GM12878 (cell line): ENCODE results near the gene ATP1A1. TPM values are rescaled to one million over a fixed set of nuclear protein-coding genes. Genes with fewer than 3 reads are reported as not detected.

Experiments
- ATAC-seq: fragments of 200-7000 bp; cut with Tn5 transposase; 3 replicates; pipeline ENCODE4 v1.9.1; 2020; ENCODE audit warnings: mild to moderate bottlenecking, moderate library complexity
- BruUV-seq: library from RNA; stranded (reverse); fragments of 400-500 nt; replicated peaks from 2 replicates; lab custom pipeline; 2021; lab: Mats Ljungman, UMichigan
- CTCF ChIA-PET: fragments of 300-600 bp; sonication (Branson Sonifier 250); formaldehyde crosslinking; extraction: SDS; loops from one replicate; lab custom pipeline; 2021; ENCODE audit warnings: inconsistent platforms; lab: Yijun Ruan, JAX
- POLR2A ChIA-PET: fragments of 350-600 bp; formaldehyde crosslinking; extraction: SDS; loops from one replicate; lab custom pipeline; 2021; ENCODE audit warnings: inconsistent platforms; lab: Charles Lee
- RAD21 ChIA-PET: fragments of 300-600 bp; sonication (Branson Sonifier 250); formaldehyde crosslinking; loops from one replicate; lab custom pipeline; 2023; ENCODE audit warnings: antibody characterized with exemption; ENCODE audit not compliant: unreplicated experiment; lab: Charles Lee
- SMC1A ChIA-PET: fragments of 300-600 bp; sonication (Branson Sonifier 250); formaldehyde crosslinking; loops from one replicate; lab custom pipeline; 2023; ENCODE audit not compliant: unreplicated experiment, uncharacterized antibody; lab: Charles Lee
- DNase-seq: peaks from one replicate; pipeline ENCODE4 v3.0.0-alpha.2; 2011; ENCODE audit warnings: low read depth, low spot score
- FAIRE-seq: peaks from 3 replicates; lab custom pipeline; 2011; peaks lifted over from hg19 to GRCh38; lab: Jason Lieb, UNC
- H2AFZ ChIP-seq: 2 replicates; pipeline ENCODE4 v1.6.0; 2011; ENCODE audit warnings: low read depth, low read length, control low read depth; ENCODE audit not compliant: control insufficient read depth
- H3K27ac ChIP-seq: 2 replicates; pipeline ENCODE4 v1.5.1; 2011; ENCODE audit warnings: control low read depth; ENCODE audit not compliant: control insufficient read depth, insufficient read depth
- H3K27me3 ChIP-seq, 2 experiments: replicated peaks in 1 of 2; 2 replicates each; pipeline versions ENCODE4 v1.6.0 to v1.6.1; 2011; ENCODE audit warnings: low read length in 1 of 2; ENCODE audit not compliant: control insufficient read depth in 2 of 2, insufficient read depth in 2 of 2
- H3K36me3 ChIP-seq, 2 experiments: 2 replicates each; pipeline ENCODE4 v1.5.1; 2011; ENCODE audit warnings: low read length in 1 of 2; ENCODE audit not compliant: control insufficient read depth in 2 of 2, insufficient read depth in 2 of 2
- H3K4me1 ChIP-seq: 2 replicates; pipeline ENCODE4 v1.6.1; 2011; ENCODE audit warnings: mild to moderate bottlenecking, low read length, moderate library complexity, mixed read lengths; ENCODE audit not compliant: control insufficient read depth, insufficient read depth
- H3K4me2 ChIP-seq: 2 replicates; pipeline ENCODE4 v1.6.0; 2011; ENCODE audit warnings: control low read depth; ENCODE audit not compliant: control insufficient read depth, insufficient read depth
- H3K4me3 ChIP-seq: fragments of 200-600 bp; sonication (generic); 2 replicates; pipeline ENCODE4 v1.5.1; 2016
- H3K79me2 ChIP-seq: 2 replicates; pipeline ENCODE4 v1.6.0; 2011; ENCODE audit warnings: low read length; ENCODE audit not compliant: control insufficient read depth, insufficient read depth
- H3K9ac ChIP-seq: 2 replicates; pipeline ENCODE4 v1.8.0; 2011; ENCODE audit warnings: low read length, control low read depth, mixed read lengths; ENCODE audit not compliant: control insufficient read depth, insufficient read depth
- H3K9me3 ChIP-seq: replicated peaks from 3 replicates; pipeline ENCODE4 v1.5.1; 2011; ENCODE audit warnings: mild to moderate bottlenecking, low read length; ENCODE audit not compliant: control insufficient read depth, insufficient read depth
- H4K20me1 ChIP-seq: 2 replicates; pipeline ENCODE4 v1.6.0; 2011; ENCODE audit not compliant: control insufficient read depth, insufficient read depth
- CEBPB ChIP-seq, 2 experiments: fragments of 150-350 bp in 1 of 2; IDR thresholded peaks; 2 replicates each; pipeline ENCODE4 v1.6.1; 2012 to 2014; ENCODE audit warnings: low read depth in 2 of 2, low read length in 2 of 2, borderline replicate concordance in 1 of 2, inconsistent platforms in 1 of 2
- CREM ChIP-seq: IDR thresholded peaks from 2 replicates; pipeline ENCODE4 v1.6.1; 2014; ENCODE audit warnings: antibody characterized with exemption, low read depth
- GABPA ChIP-seq: IDR thresholded peaks from 2 replicates; pipeline ENCODE4 v1.6.1; 2014; ENCODE audit warnings: antibody characterized with exemption, low read depth, mild to moderate bottlenecking, inconsistent platforms
- HDAC2 ChIP-seq: fragments of 200-600 bp; sonication (generic); IDR thresholded peaks from 2 replicates; pipeline ENCODE4 v1.6.1; 2017
- NBN ChIP-seq: fragments of 450-650 bp; IDR thresholded peaks from 2 replicates; pipeline ENCODE4 v1.6.1; 2016
- RUNX3 ChIP-seq: IDR thresholded peaks from 2 replicates; pipeline ENCODE4 v1.6.1; 2012; ENCODE audit warnings: low read length, inconsistent platforms
- SMAD1 ChIP-seq: fragments of 450-650 bp; IDR thresholded peaks from 2 replicates; pipeline ENCODE4 v1.6.1; 2018; ENCODE audit warnings: mild to moderate bottlenecking, low read depth; ENCODE audit not compliant: partially characterized antibody
- TAF1 ChIP-seq: IDR thresholded peaks from 2 replicates; pipeline ENCODE4 v1.6.1; 2011; ENCODE audit warnings: mild to moderate bottlenecking, low read depth, low read length, borderline replicate concordance
- WGBS: methylation state at CpG from one replicate; pipeline ENCODE4 v1.1.6; 2016; ENCODE audit warnings: low lambda C conversion rate; ENCODE audit not compliant: insufficient replicate concordance, insufficient coverage; ENCODE audit errors: missing lambda C conversion rate; 5-methylcytosine and 5-hydroxymethylcytosine counted together
- in situ Hi-C: fragments of 300-500 bp; cut with MboI; formaldehyde crosslinking; loops from 9 replicates; pipeline ENCODE4 v1.14.3; 2018; ENCODE audit warnings: mixed read lengths
- intact Hi-C: fragments of 100-400 bp; cut with micrococcal nuclease; formaldehyde crosslinking; loops from one replicate; pipeline ENCODE4 v1.14.2; 2022; ENCODE audit not compliant: unreplicated experiment
- polyA plus RNA-seq, 11 experiments: library from polyadenylated mRNA; depleted of rRNA in 4 of 11; unstranded in 6 of 11; stranded (reverse) in 5 of 11; fragments of >200 nt; fragmentation: Nextera tagmentation in 4 of 11; fragmentation: Illumina TruSeq in 1 of 11; extraction: Ambion mirVana in 4 of 11; extraction: Trizol in 1 of 11; gene quantifications; 1 replicate in 1 of 11; 2 replicates in 10 of 11; pipeline versions ENCODE4 v1.2.1 to v1.2.3, GENCODE V29; 2011 to 2016; ENCODE audit warnings: inconsistent platforms in 2 of 11, missing spikeins in 2 of 11, low read depth in 1 of 11
- total RNA-seq, 4 experiments: library from RNA; depleted of rRNA in 3 of 4; stranded (reverse); fragments of >200 nt in 3 of 4; fragmentation: Illumina TruSeq in 1 of 4; extraction: Trizol in 1 of 4; gene quantifications; 2 replicates each; pipeline versions ENCODE4 v1.2.1 to v1.2.3, GENCODE V29; 2013 to 2021
- TF ChIP-seq, protein P1 (sequence below): fragments of 450-650 bp; IDR thresholded peaks from 2 replicates; pipeline ENCODE4 v1.6.1; 2014; ENCODE audit warnings: mild to moderate bottlenecking
- TF ChIP-seq, protein P2 (sequence below): fragments of 450-650 bp; IDR thresholded peaks from 2 replicates; pipeline ENCODE4 v1.6.1; 2017; ENCODE audit warnings: mild to moderate bottlenecking

Gene ATP1A1
- total and polyA plus RNA-seq, 10 of the 15 experiments (the other 5 are each of a cell fraction or from before 2014, with no cell fraction given), result 113 to 566 (median 313) TPM

DNA sequence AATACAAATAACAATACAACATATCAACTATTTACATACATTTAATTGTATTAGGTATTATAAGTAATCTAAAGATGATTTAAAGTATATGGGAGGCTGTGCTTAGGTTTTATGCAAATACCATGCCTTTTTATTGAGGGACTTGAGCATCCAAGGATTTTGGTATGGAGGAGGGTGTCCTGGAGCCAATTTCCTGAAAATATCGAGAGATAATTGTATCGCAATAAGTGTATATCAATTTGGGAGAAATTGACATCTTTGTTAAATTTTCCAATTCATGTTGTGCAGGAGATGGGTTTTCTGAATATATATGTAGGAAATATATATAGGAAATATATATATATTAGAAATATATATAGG lies 63.5 kb downstream of the ATP1A1 start (continued):
- TF ChIP-seq, protein P1, sequence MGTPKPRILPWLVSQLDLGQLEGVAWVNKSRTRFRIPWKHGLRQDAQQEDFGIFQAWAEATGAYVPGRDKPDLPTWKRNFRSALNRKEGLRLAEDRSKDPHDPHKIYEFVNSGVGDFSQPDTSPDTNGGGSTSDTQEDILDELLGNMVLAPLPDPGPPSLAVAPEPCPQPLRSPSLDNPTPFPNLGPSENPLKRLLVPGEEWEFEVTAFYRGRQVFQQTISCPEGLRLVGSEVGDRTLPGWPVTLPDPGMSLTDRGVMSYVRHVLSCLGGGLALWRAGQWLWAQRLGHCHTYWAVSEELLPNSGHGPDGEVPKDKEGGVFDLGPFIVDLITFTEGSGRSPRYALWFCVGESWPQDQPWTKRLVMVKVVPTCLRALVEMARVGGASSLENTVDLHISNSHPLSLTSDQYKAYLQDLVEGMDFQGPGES, result no peak

DNA sequence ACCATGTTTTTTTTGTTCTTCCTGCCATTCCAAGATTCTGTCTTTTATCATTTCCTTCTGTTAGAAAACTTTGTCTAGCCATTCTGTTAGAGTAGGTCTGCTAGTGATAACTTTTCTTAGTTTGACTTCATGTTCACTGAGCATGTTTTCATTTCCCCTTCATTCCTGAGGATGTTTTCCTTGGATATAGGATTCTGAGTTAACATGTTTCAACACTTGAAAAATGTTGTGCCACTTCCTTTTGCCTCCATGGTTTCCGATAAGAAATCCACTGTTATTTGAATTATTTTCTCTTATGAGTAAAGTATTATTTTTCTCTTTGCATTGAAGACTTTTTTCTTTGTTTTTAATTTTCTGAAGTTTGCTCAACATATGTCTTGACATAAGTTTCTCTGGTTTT lies 66.7 kb downstream of the ATP1A1 start:
- ChIA-PET POLR2A (no interaction called here), RAD21 (no interaction called here), SMC1A (no interaction called here), CTCF (no interaction called here)
- FAIRE-seq (no peak), DNase-seq (no peak), ATAC-seq (no peak)
- no peak overlapping the region for H3K27ac ChIP-seq
- no peak overlapping the region for H2AFZ ChIP-seq
- no peak overlapping the region for H3K4me3 ChIP-seq
- H3K36me3 ChIP-seq, result no peaks in the 10 kb centered on the region
- no peak overlapping the region for H3K9ac ChIP-seq
- intact Hi-C loops, result no loop called here
- TF ChIP-seq TAF1 (no peak), NBN (no peak), HDAC2 (no peak), GABPA (no peak)
- no peak overlapping the region for H3K4me2 ChIP-seq
- H3K4me1 ChIP-seq, result no peaks in the 10 kb centered on the region
- no TSS peak for BruUV-seq
- no peaks in the 10 kb centered on the region for H3K9me3 ChIP-seq
- in situ Hi-C loops, result no loop called here
- no peaks in the 10 kb centered on the region for H3K79me2 ChIP-seq
- H4K20me1 ChIP-seq, result no peaks in the 10 kb centered on the region
- H3K27me3 ChIP-seq, result no peaks in the 10 kb centered on the region
- WGBS, result 100% methylated on average over 1 of the region's 1 CpG

DNA sequence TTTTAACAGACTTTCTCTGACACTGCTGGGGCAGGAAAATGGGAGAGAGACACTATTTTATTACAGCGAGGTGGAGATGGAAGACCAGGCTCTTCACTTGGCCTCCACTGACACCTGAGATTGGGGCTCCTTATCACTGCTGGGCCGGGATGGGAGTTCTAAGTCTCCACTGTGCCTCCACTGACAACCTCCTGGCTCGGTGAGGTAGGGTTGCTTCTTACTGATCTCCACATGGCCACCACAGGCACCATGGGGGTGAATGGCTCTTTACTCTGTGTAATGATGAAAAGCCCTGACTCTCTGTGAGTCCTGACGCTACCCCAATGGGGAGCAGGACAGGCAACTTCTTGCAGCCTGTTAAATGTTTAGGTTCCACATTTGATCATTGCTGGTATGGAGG lies 67.7 kb downstream of the ATP1A1 start:
- WGBS, result 50% methylated on average over 4 of the region's 4 CpGs
- ChIA-PET CTCF (interaction anchor here (0.6 kb wide), 1 partner anchor 50 kb away, joined by 3 read pairs; no protein-coding TSS in a partner anchor), POLR2A (no interaction called here), SMC1A (interaction anchor here (1.2 kb wide), 1 partner anchor 12 kb away, joined by 3 read pairs; no protein-coding TSS in a partner anchor), RAD21 (no interaction called here)
- in situ Hi-C loops (no loop called here), intact Hi-C loops (no loop called here)
- Histone ChIP-seq H3K79me2 (no peaks in the 10 kb centered on the region), H3K4me1 (no peaks in the 10 kb centered on the region), H4K20me1 (no peaks in the 10 kb centered on the region), H3K4me2 (no peak overlapping the region), H3K27me3 (no peaks in the 10 kb centered on the region), H2AFZ (no peak overlapping the region), H3K36me3 (no peaks in the 10 kb centered on the region), H3K9me3 (no peaks in the 10 kb centered on the region), H3K9ac (no peak overlapping the region), H3K4me3 (no peak overlapping the region), H3K27ac (no peak overlapping the region)
- no TSS peak for BruUV-seq
- TF ChIP-seq, protein P2, sequence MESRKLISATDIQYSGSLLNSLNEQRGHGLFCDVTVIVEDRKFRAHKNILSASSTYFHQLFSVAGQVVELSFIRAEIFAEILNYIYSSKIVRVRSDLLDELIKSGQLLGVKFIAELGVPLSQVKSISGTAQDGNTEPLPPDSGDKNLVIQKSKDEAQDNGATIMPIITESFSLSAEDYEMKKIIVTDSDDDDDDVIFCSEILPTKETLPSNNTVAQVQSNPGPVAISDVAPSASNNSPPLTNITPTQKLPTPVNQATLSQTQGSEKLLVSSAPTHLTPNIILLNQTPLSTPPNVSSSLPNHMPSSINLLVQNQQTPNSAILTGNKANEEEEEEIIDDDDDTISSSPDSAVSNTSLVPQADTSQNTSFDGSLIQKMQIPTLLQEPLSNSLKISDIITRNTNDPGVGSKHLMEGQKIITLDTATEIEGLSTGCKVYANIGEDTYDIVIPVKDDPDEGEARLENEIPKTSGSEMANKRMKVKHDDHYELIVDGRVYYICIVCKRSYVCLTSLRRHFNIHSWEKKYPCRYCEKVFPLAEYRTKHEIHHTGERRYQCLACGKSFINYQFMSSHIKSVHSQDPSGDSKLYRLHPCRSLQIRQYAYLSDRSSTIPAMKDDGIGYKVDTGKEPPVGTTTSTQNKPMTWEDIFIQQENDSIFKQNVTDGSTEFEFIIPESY, result no peak
- TF ChIP-seq RUNX3 (no peak), CEBPB (IDR thresholded peaks at IDR 0.05; ENCODE audit: borderline replicate concordance in 1 of 2, low read depth in 2 of 2, low read length in 2 of 2) (no peak), CREM (no peak), SMAD1 (no peak)
- ATAC-seq, result no peak
- DNase-seq, result no peak
- no peak for FAIRE-seq
